K562 (cell line): ENCODE results near the gene PRUNE1. TPM values are rescaled to one million over a fixed set of nuclear protein-coding genes. Genes with fewer than 3 reads are reported as not detected.

Source experiments
- EZH2 ChIP-seq: IDR thresholded peaks from 2 replicates; pipeline ENCODE4 v1.6.1; 2012; ENCODE audit warnings: low read depth, mild to moderate bottlenecking, inconsistent platforms, low read length, borderline replicate concordance
- GABPA ChIP-seq: fragments of 200-800 bp; sonication (Bioruptor generic); conservative IDR thresholded peaks from 2 replicates; pipeline ENCODE4 v1.6.1; 2016; ENCODE audit warnings: low read depth, missing genetic modification characterization, missing compliant biosample characterization
- JUND ChIP-seq, 2 experiments: IDR thresholded peaks; 2 replicates in 1 of 2; 3 replicates in 1 of 2; pipeline ENCODE4 v1.6.1; 2011; ENCODE audit warnings: borderline replicate concordance in 2 of 2, low read depth in 2 of 2, low read length in 2 of 2, improper control_type of control experiment in 1 of 2, missing biosample characterization in 1 of 2, missing genetic modification characterization in 1 of 2, missing genetic modification reagents in 1 of 2
- PRPF4 ChIP-seq: fragments of 200-400 bp; formaldehyde crosslinking; IDR thresholded peaks from one replicate; pipeline ENCODE4 v1.6.1; 2017; ENCODE audit warnings: low read length, low read depth, mild to moderate bottlenecking; ENCODE audit not compliant: insufficient read depth, poor library complexity, severe bottlenecking
- RFX5 ChIP-seq: IDR thresholded peaks from 2 replicates; pipeline ENCODE4 v1.6.1; 2011; ENCODE audit warnings: low read depth, mild to moderate bottlenecking, improper control_type of control experiment, low read length
- polyA plus RNA-seq, 8 experiments: library from polyadenylated mRNA; depleted of rRNA in 4 of 8; stranded (reverse) in 5 of 8; unstranded in 3 of 8; fragments of >200 nt; fragmentation: Nextera tagmentation in 2 of 8; fragmentation: Illumina TruSeq in 1 of 8; extraction: Ambion mirVana in 2 of 8; extraction: Trizol in 1 of 8; gene quantifications; 2 replicates each; pipeline versions ENCODE4 v1.2.1 to v1.2.3, GENCODE V29; 2011 to 2014; ENCODE audit warnings: inconsistent platforms in 1 of 8, missing spikeins in 1 of 8
- total RNA-seq, 7 experiments: library from RNA; depleted of rRNA in 6 of 7; stranded (reverse); fragments of >200 nt in 6 of 7; fragmentation: Illumina TruSeq in 2 of 7; extraction: Trizol in 2 of 7; gene quantifications; 2 replicates each; pipeline versions ENCODE4 v1.2.1 to v1.2.3, GENCODE V29; 2011 to 2021; ENCODE audit warnings: low replicate concordance in 1 of 7
- TF ChIP-seq, protein P1 (sequence below): sonication (generic); formaldehyde crosslinking; IDR thresholded peaks from 2 replicates; pipeline ENCODE4 v1.9.0; 2022; ENCODE audit warnings: mild to moderate bottlenecking, missing genetic modification reagents
- TF ChIP-seq, protein P2 (sequence below): fragments of 450-650 bp; conservative IDR thresholded peaks from 2 replicates; pipeline ENCODE4 v1.6.1; 2016; ENCODE audit warnings: missing genetic modification characterization, low read depth, mild to moderate bottlenecking, control low read depth, missing compliant biosample characterization
- TF ChIP-seq, protein P3 (sequence below): fragments of 450-650 bp; IDR thresholded peaks from 2 replicates; pipeline ENCODE4 v1.6.1; 2018; ENCODE audit not compliant: partially characterized antibody

PRUNE1 gene
- total and polyA plus RNA-seq, 9 of the 15 experiments (the other 6 are each of a cell fraction or from before 2014, with no cell fraction given), result 16.7 to 48.3 (median 26.2) TPM

DNA sequence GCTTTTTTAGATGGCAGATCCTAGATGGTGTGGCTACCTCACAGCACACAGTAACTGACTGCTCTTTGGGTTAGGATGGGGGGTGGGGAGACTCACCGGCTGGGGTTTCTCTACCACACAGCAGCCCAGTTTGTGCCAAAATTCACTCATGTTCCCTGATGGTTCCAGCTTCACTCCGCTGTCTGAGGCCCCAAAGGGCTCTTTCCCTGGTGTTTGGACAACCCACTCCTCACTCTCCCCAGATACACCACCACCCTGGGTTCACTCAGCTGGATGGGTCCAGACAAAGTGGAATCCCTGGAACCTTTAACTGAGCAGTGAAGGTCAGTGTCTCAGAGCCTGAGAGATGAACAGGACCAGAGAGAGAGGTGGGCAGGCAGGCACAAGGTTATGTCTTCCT lies 47.3 kb downstream of the PRUNE1 start (continued):
- TF ChIP-seq RFX5 (no peak), GABPA (tag) (no peak), PRPF4 (no peak), JUND (IDR thresholded peaks at IDR 0.05; ENCODE audit: borderline replicate concordance, low read depth, low read length) (no peak), JUND (tag; IDR thresholded peaks at IDR 0.05; ENCODE audit: borderline replicate concordance, low read depth, low read length) (no peak), EZH2 (no peak)
- TF ChIP-seq, protein P1, sequence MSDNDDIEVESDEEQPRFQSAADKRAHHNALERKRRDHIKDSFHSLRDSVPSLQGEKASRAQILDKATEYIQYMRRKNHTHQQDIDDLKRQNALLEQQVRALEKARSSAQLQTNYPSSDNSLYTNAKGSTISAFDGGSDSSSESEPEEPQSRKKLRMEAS (CRISPR knock-in tag), result peak; percentile 33; the same call in 1 of the 2 replicates
- TF ChIP-seq, protein P2, sequence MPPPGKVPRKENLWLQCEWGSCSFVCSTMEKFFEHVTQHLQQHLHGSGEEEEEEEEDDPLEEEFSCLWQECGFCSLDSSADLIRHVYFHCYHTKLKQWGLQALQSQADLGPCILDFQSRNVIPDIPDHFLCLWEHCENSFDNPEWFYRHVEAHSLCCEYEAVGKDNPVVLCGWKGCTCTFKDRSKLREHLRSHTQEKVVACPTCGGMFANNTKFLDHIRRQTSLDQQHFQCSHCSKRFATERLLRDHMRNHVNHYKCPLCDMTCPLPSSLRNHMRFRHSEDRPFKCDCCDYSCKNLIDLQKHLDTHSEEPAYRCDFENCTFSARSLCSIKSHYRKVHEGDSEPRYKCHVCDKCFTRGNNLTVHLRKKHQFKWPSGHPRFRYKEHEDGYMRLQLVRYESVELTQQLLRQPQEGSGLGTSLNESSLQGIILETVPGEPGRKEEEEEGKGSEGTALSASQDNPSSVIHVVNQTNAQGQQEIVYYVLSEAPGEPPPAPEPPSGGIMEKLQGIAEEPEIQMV (tag), result no peak
- TF ChIP-seq, protein P3, sequence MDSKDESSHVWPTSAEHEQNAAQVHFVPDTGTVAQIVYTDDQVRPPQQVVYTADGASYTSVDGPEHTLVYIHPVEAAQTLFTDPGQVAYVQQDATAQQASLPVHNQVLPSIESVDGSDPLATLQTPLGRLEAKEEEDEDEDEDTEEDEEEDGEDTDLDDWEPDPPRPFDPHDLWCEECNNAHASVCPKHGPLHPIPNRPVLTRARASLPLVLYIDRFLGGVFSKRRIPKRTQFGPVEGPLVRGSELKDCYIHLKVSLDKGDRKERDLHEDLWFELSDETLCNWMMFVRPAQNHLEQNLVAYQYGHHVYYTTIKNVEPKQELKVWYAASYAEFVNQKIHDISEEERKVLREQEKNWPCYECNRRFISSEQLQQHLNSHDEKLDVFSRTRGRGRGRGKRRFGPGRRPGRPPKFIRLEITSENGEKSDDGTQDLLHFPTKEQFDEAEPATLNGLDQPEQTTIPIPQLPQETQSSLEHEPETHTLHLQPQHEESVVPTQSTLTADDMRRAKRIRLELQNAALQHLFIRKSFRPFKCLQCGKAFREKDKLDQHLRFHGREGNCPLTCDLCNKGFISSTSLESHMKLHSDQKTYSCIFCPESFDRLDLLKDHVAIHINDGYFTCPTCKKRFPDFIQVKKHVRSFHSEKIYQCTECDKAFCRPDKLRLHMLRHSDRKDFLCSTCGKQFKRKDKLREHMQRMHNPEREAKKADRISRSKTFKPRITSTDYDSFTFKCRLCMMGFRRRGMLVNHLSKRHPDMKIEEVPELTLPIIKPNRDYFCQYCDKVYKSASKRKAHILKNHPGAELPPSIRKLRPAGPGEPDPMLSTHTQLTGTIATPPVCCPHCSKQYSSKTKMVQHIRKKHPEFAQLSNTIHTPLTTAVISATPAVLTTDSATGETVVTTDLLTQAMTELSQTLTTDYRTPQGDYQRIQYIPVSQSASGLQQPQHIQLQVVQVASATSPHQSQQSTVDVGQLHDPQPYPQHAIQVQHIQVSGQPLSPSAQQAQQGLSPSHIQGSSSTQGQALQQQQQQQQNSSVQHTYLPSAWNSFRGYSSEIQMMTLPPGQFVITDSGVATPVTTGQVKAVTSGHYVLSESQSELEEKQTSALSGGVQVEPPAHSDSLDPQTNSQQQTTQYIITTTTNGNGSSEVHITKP, result peak; percentile 6
